GM19240 (cell line): Measurements from ENCODE around the gene PRRG1.
"Not testable (repeated sequence)": the region's sequence is repeated elsewhere in the genome, so short reads cannot be mapped to it uniquely, and the experiment has no call there.

Source experiments
- DNase-seq: peaks from one replicate; pipeline ENCODE4 v3.0.0; 2011; ENCODE audit warnings: low spot score; ENCODE audit not compliant: insufficient read length

Gene PRRG1

GRCh38 chrX:37468124-37468739 lies 119.1 kb downstream of the PRRG1 start:
- no peak for DNase-seq

DNA sequence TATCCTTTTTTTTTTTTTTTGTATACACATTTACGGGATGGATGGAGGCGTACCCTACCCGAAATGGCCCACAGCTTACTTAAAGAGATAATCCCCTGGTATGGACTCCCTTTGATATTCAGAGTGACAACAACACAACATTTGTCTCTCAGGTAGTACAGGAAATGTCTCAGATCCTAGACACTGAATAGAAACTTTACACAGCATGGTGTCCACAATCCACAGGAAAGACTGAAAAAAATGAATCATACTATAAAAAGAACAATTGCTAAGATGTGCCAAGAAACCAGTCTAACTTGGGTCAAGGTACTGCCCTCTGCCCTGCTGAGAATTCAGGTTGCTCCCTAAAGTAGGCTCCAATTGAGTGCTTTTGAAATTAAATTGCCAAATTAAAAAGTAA lies 121.5 kb downstream of the PRRG1 start:
- no peak for DNase-seq

DNA sequence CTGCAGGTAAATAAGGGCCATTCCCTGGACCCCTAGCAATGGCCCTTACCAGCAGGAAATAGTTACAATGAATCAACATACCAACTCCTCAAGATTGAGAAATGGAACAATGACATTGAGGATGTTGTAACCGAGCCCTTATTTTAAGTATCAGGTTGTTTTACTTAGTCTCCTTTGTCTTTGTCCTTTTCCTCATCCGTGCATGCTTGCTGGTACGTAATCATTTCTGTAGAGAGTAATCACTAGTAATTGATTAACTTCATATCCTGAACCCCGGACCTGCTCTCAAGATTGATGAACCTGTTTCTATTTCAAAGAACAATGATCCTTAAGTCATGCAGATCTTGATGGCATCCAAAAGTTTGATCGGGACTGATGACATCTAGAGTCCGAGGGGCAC lies 123.7 kb downstream of the PRRG1 start:
- DNase-seq: no peak

DNA sequence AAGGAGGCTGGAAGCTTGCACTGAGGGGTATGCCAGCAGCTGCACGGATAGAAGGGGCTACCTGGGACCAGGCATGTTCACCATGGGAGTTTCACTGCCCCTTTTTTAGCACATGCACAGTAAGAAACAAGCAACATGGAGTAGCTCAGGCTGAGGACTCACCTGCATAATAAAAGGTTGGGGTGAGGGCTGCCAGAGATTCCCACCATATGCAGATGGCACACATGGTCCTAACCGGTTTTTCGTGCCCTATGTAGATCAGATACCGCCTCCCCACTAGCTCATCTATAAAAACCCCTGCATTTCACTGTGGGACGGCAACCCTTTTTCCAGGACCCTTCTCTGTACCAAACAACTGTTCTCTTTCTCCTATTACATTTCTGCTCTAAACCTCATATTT lies 125.3 kb downstream of the PRRG1 start:
- DNase-seq: no peak

GRCh38 chrX:37476571-37477170 lies 127.5 kb downstream of the PRRG1 start:
- no peak for DNase-seq

- DNase-seq: not testable (repeated sequence)
Observed at GRCh38 chrX:37484335-37484734, 135.2 kb downstream of the PRRG1 start.

GRCh38 chrX:37485429-37485828 lies 136.3 kb downstream of the PRRG1 start:
- DNase-seq: no peak

DNA sequence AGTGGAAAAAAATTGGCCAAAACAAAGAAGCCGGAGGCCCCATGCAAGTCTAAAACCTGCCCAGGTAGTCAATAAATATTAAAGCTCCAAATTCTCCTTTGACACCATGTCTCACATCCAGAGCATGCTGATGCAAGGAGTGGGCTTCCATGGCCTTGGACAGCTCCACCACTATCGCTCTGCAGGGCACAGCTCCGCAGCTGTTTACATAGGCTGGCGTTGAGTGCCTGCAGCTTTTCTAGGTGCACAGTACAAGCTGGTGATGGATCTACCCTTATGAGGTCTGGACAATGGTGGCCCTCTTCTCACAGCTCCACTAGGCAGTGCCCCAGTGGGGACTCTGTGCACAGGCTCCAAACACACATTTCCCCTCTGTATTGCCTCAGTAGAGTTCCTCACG lies 138.1 kb downstream of the PRRG1 start:
- DNase-seq: no peak

DNA sequence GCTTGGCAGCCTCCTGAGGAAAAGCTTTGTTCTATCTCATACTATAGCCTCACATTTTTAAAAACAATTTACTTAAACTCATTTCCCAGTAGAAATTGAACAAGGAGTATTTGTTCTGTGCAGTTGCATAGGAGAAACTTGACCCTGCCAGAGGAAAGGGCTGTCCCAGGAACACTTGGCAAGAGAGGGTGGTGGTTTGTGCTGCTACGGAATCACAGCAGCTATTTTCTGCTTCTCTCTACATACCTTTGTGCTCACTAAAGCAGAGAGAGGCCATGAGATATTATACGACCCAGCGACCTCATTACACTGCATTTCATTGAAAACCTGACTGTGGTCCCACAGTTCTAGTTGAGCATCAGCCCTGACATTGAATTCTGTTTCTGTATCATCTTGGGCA lies 139.2 kb downstream of the PRRG1 start:
- no peak for DNase-seq

- DNase-seq: no peak
Observed at GRCh38 chrX:37491686-37492085, 142.5 kb downstream of the PRRG1 start.

DNA sequence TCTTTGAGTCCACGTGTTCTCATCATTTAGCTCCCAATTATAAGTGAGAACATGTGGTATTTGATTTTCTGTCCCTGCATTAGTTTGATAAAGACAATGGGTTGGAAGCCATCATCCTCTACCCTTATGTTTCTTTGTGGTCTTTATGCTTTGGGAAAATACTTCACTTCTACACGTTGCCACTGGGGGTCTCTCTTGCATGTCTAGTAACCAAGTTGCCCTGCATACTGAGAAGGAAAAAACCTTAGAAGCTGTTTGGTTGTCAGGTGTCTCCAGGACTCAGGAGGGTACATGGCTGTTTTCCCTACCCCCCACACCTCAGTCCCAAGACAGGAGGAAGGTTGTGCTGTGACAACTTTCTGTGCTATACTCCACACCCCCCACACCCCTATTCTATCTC lies 146.6 kb downstream of the PRRG1 start:
- not testable (repeated sequence) for DNase-seq

DNA sequence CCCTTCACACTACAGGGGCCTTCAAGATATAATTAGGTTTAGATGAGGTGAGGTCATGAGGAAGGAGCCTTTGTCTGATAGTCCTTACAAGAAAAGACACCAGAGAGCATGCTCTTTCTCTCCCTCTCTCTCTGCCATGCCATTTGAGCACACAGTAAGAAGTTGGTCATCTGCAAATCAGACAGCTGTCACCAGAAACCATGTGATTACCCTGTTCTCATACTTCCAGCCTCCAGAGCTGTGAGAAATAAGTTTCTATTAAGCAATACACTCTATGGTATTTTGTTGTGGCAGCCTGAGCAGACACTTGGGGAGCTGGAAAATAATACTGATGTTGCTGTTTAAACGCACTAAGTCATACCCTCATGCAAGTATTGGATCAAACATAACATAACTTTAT lies 148.0 kb downstream of the PRRG1 start:
- DNase-seq: not testable (repeated sequence)

GRCh38 chrX:37498323-37498722 lies 149.2 kb downstream of the PRRG1 start:
- not testable (repeated sequence) for DNase-seq

- not testable (repeated sequence) for DNase-seq
Observed at GRCh38 chrX:37499649-37500048, 150.5 kb downstream of the PRRG1 start.

DNA sequence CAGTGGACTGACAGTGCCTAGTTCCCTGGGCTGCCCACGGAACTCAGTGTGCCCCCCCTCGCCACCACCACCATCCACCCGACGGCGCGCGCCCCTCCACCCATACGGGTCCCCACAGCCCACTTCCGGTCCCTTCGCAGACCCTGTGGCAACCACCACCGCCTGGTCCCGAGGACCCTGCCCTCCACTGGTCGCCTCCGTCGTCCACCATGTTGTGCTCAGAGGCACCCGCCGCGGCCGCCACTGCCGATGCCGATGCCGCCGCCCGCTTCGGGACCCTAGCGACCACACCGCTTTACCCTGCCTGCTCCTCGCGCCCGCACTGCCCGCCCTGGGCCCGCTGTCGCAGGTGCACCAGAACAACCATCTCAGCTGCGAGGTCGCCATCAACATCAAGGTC lies 155.8 kb downstream of the PRRG1 start:
- no peak for DNase-seq
